ENCODE data around the gene GGACT. TPM values are rescaled to one million over a fixed set of nuclear protein-coding genes. Genes with fewer than 3 reads are reported as not detected.

GGACT gene
- total RNA-seq, 1 donor from 2014 or later = 1.3 TPM

DNA sequence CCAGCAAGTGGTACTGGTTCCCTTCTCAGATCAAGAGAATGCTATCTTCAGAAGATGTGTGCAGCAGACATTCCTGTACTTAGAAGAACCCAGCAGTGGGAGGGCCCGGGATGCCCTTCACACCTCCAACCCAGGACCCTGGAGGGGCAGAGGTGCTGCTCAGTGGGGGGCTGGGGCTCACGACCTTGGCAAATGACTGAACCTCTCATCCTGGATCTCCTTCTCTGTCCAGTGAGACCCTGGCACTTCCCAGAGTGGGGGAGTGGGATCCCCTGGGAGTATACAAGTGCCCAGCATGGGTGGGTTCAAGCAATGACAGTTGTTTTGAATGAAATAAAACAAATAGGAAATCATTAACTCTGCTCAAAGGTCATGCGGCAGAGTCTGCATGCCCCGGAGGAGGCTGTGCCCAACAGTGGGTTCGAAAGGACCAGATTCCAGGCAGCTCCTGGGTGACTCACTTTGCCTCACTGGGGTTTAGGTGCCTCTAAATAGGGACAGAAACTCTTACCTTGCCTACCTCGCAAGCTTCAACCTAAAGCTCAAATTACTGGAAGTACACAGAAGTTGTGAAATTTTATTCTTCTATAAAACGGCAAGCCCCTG lies 26.9 kb downstream of the GGACT start:
- H3K27me3 Mint-ChIP-seq (ENCODE audit: insufficient read depth, low read depth) = no peaks in the 10 kb centered on the region
- no peak overlapping the region for H3K27ac ChIP-seq
- no peaks in the 10 kb centered on the region for H3K36me3 ChIP-seq
- no peaks in the 10 kb centered on the region for H3F3A ChIP-seq (ENCODE audit: low read depth)
- no peaks in the 10 kb centered on the region for H3K27me3 ChIP-seq
- H3K9ac ChIP-seq = no peak overlapping the region
- no peaks in the 10 kb centered on the region for H3K4me1 ChIP-seq
- H3K4me3 ChIP-seq = no peak overlapping the region
- H3K9me3 ChIP-seq (ENCODE audit: low read depth) = no peaks in the 10 kb centered on the region
- H2AFZ ChIP-seq (replicated peaks) = no peak overlapping the region
- H3K4me3 Mint-ChIP-seq = no peak overlapping the region
- H3K4me1 Mint-ChIP-seq = peaks cover 4% of the 10 kb centered on the region
- no peak overlapping the region for H3K27ac Mint-ChIP-seq
- peaks cover 2% of the 10 kb centered on the region for H3K36me3 Mint-ChIP-seq
- H3K4me2 ChIP-seq = no peak overlapping the region
- peaks cover 13% of the 10 kb centered on the region for H3K9me3 Mint-ChIP-seq
- no peaks in the 10 kb centered on the region for H3K79me2 ChIP-seq (ENCODE audit: low read depth)
- no peaks in the 10 kb centered on the region for H4K20me1 ChIP-seq (ENCODE audit: low read depth)
- TF ChIP-seq, protein P1, sequence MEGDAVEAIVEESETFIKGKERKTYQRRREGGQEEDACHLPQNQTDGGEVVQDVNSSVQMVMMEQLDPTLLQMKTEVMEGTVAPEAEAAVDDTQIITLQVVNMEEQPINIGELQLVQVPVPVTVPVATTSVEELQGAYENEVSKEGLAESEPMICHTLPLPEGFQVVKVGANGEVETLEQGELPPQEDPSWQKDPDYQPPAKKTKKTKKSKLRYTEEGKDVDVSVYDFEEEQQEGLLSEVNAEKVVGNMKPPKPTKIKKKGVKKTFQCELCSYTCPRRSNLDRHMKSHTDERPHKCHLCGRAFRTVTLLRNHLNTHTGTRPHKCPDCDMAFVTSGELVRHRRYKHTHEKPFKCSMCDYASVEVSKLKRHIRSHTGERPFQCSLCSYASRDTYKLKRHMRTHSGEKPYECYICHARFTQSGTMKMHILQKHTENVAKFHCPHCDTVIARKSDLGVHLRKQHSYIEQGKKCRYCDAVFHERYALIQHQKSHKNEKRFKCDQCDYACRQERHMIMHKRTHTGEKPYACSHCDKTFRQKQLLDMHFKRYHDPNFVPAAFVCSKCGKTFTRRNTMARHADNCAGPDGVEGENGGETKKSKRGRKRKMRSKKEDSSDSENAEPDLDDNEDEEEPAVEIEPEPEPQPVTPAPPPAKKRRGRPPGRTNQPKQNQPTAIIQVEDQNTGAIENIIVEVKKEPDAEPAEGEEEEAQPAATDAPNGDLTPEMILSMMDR (IDR thresholded peaks at IDR 0.05) = no peak
- no peak for TF ChIP-seq EZH2 (IDR thresholded peaks at IDR 0.05)
- no peak for DNase-seq (ENCODE audit: low spot score)

DNA sequence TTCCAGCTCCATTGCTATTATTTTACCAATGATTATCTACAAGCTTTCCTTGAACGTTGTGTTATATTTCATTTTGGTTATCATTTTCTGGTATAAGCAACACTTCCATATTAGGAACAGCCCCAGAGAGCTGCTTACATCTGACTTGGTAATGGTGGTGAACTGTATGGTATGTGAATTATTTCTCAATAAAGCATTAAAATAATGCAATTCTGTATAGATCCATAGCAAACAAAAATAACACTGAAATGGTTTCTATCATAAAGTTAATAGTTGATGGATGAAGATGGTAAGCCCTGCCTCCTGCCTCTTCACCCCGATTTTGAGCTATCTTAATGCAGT lies 27.5 kb downstream of the GGACT start:
- no peak overlapping the region for H2AFZ ChIP-seq (replicated peaks)
- H3F3A ChIP-seq (ENCODE audit: low read depth) = no peaks in the 10 kb centered on the region
- no peak for DNase-seq (ENCODE audit: low spot score)
- Mint-ChIP-seq H3K27ac (no peak overlapping the region), H3K4me1 (peaks cover 4% of the 10 kb centered on the region), H3K36me3 (no peaks in the 10 kb centered on the region), H3K4me3 (no peak overlapping the region), H3K27me3 (ENCODE audit: insufficient read depth, low read depth) (no peaks in the 10 kb centered on the region), H3K9me3 (peaks cover 7% of the 10 kb centered on the region)
- H3K27ac ChIP-seq = no peak overlapping the region
- no peaks in the 10 kb centered on the region for H3K79me2 ChIP-seq (ENCODE audit: low read depth)
- H3K4me2 ChIP-seq = no peak overlapping the region
- H3K4me3 ChIP-seq = no peak overlapping the region
- no peak for TF ChIP-seq EZH2phosphoT487 (IDR thresholded peaks at IDR 0.05)
- no peak for TF ChIP-seq EZH2 (IDR thresholded peaks at IDR 0.05)
- TF ChIP-seq, protein P1 (IDR thresholded peaks at IDR 0.05) = no peak
- no peaks in the 10 kb centered on the region for H3K27me3 ChIP-seq
- H3K9ac ChIP-seq = no peak overlapping the region
- no peaks in the 10 kb centered on the region for H3K4me1 ChIP-seq
- no peaks in the 10 kb centered on the region for H4K20me1 ChIP-seq (ENCODE audit: low read depth)
- H3K36me3 ChIP-seq = no peaks in the 10 kb centered on the region
- H3K9me3 ChIP-seq (ENCODE audit: low read depth) = no peaks in the 10 kb centered on the region

DNA sequence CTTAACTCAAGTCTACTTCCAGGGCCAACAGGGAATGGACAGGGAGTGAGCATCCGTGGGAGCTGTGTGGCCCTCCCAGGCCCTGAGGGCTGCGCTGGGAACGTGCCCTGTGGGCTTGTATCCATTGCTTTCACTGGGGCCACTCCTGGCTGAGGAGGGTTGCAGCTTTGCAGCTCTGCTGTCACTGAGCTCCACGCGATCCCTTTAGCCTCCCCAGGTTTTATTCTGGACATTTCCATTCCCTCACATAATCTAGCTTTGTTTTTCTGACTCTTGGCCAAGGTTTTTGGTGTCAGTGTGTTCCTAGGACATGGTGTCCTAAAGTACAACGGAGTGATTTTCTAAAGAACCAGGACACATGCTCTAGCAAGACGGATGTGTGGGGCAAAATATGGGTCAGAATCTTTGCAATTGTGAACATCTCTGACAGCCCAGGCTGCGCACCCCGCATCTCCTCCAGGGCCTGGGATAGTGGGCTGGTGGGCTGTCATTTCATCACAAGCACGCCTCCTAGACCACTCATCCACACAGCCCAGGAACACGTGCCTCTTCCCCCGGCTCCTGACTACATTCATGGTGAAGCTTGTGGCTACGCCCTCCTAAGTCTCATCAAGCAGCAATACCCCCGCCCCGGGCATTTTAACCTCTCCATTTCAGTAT lies 28.0 kb downstream of the GGACT start:
- Histone ChIP-seq H2AFZ (replicated peaks) (no peak overlapping the region), H3K36me3 (no peaks in the 10 kb centered on the region), H3K4me2 (no peak overlapping the region), H3K9ac (no peak overlapping the region), H3F3A (ENCODE audit: low read depth) (no peaks in the 10 kb centered on the region), H4K20me1 (ENCODE audit: low read depth) (no peaks in the 10 kb centered on the region), H3K27ac (no peak overlapping the region), H3K4me1 (no peaks in the 10 kb centered on the region), H3K79me2 (ENCODE audit: low read depth) (no peaks in the 10 kb centered on the region), H3K27me3 (no peaks in the 10 kb centered on the region), H3K9me3 (ENCODE audit: low read depth) (no peaks in the 10 kb centered on the region), H3K4me3 (no peak overlapping the region)
- no peak for DNase-seq (ENCODE audit: low spot score)
- TF ChIP-seq EZH2 (IDR thresholded peaks at IDR 0.05) (no peak), EZH2phosphoT487 (IDR thresholded peaks at IDR 0.05) (no peak)
- TF ChIP-seq, protein P1 (IDR thresholded peaks at IDR 0.05) = no peak
- Mint-ChIP-seq H3K4me3 (no peak overlapping the region), H3K4me1 (peaks cover 4% of the 10 kb centered on the region), H3K27me3 (ENCODE audit: insufficient read depth, low read depth) (no peaks in the 10 kb centered on the region), H3K27ac (no peak overlapping the region), H3K9me3 (peaks cover 3% of the 10 kb centered on the region), H3K36me3 (no peaks in the 10 kb centered on the region)

All from neural progenitor cell (in vitro differentiated cells).